Fibroblast of lung (primary cell): ENCODE results near the gene SCAMP5. TPM values are rescaled to one million over a fixed set of nuclear protein-coding genes. Genes with fewer than 3 reads are reported as not detected.
A peak's percentile ranks its signal among the peaks of the same experiment; 100 is the strongest.

Experiments
- DNase-seq, 2 donors: peaks; one replicate each; pipeline versions ENCODE4 v3.0.0 to v3.0.0-alpha.2; 2010; ENCODE audit warnings: low read depth in 2 of 2
- H2AFZ ChIP-seq: 2 replicates; pipeline ENCODE4 v1.5.1; 2012; ENCODE audit warnings: low read length, control low read depth, inconsistent platforms
- H3K27ac ChIP-seq: 2 replicates; pipeline ENCODE4 v1.5.1; 2011; ENCODE audit warnings: low read length, control low read depth; ENCODE audit not compliant: insufficient read depth
- H3K27me3 ChIP-seq: 2 replicates; pipeline ENCODE4 v1.5.1; 2011; ENCODE audit warnings: mild to moderate bottlenecking, low read length; ENCODE audit not compliant: control insufficient read depth, insufficient read depth
- H3K36me3 ChIP-seq: 2 replicates; pipeline ENCODE4 v1.5.1; 2011; ENCODE audit warnings: low read length; ENCODE audit not compliant: control insufficient read depth, insufficient read depth
- H3K4me1 ChIP-seq: 2 replicates; pipeline ENCODE4 v1.5.1; 2011; ENCODE audit warnings: low read length; ENCODE audit not compliant: control insufficient read depth, insufficient read depth; ENCODE audit errors: extremely low read depth
- H3K4me2 ChIP-seq: 2 replicates; pipeline ENCODE4 v1.5.1; 2011; ENCODE audit warnings: low read length, control low read depth; ENCODE audit not compliant: insufficient read depth; ENCODE audit errors: extremely low read depth
- H3K4me3 ChIP-seq, 4 experiments: fragments of 200-600 bp in 1 of 4; sonication (generic) in 1 of 4; replicated peaks in 1 of 4; 2 replicates each; pipeline ENCODE4 v1.5.1; 2011 to 2016; ENCODE audit warnings: low read length in 4 of 4, low read depth in 3 of 4, mild to moderate bottlenecking in 3 of 4, control low read depth in 2 of 4, inconsistent platforms in 1 of 4, mixed read lengths in 1 of 4; ENCODE audit not compliant: insufficient read depth in 1 of 4; ENCODE audit errors: control extremely low read depth in 1 of 4
- H3K79me2 ChIP-seq: 2 replicates; pipeline ENCODE4 v1.5.1; 2012; ENCODE audit warnings: mild to moderate bottlenecking, low read length, inconsistent platforms; ENCODE audit not compliant: control insufficient read depth, insufficient read depth
- H3K9ac ChIP-seq: 2 replicates; pipeline ENCODE4 v1.5.1; 2011; ENCODE audit warnings: mild to moderate bottlenecking, low read length, control low read depth; ENCODE audit not compliant: insufficient read depth
- H3K9me3 ChIP-seq: 2 replicates; pipeline ENCODE4 v1.5.1; 2012; ENCODE audit warnings: low read depth, low read length; ENCODE audit not compliant: control insufficient read depth, insufficient read depth
- H4K20me1 ChIP-seq: 2 replicates; pipeline ENCODE4 v1.5.1; 2011; ENCODE audit warnings: low read length; ENCODE audit not compliant: control insufficient read depth, insufficient read depth; ENCODE audit errors: extremely low read depth
- EZH2 ChIP-seq: IDR thresholded peaks from 2 replicates; pipeline ENCODE4 v1.5.1; 2012; ENCODE audit warnings: low read length, control low read depth, mild to moderate bottlenecking; ENCODE audit errors: missing control alignments
- polyA plus RNA-seq, 2 donors: library from polyadenylated mRNA; depleted of rRNA in 1 of 2; stranded (reverse) in 1 of 2; unstranded in 1 of 2; fragments of >200 nt; gene quantifications; 2 replicates each; pipeline ENCODE4 v1.2.1, GENCODE V29; 2011 to 2012; ENCODE audit warnings: missing spikeins in 1 of 2
- total RNA-seq: library from RNA; depleted of rRNA; stranded (reverse); fragments of >200 nt; gene quantifications from 2 replicates; pipeline ENCODE4 v1.2.1, GENCODE V29; 2014
- TF ChIP-seq, protein P1 (sequence below), 2 donors: IDR thresholded peaks in 1 of 2; conservative IDR thresholded peaks in 1 of 2; 1 replicate in 1 of 2; 2 replicates in 1 of 2; pipeline ENCODE4 v1.5.1; 2011 to 2012; ENCODE audit warnings: low read length in 2 of 2, control low read depth in 1 of 2, inconsistent platforms in 1 of 2, low read depth in 1 of 2, mild to moderate bottlenecking in 1 of 2

Gene SCAMP5
- total and polyA plus RNA-seq, 2 donors (not counting 1 experiment from before 2014, with no cell fraction given), result 0.50 to 0.93 TPM

GRCh38 chr15:75062706-75063105 lies 67.3 kb downstream of the SCAMP5 start:
- H2AFZ ChIP-seq, result no peak overlapping the region
- peaks cover 3% of the 10 kb centered on the region for H3K4me1 ChIP-seq
- TF ChIP-seq, protein P1, sequence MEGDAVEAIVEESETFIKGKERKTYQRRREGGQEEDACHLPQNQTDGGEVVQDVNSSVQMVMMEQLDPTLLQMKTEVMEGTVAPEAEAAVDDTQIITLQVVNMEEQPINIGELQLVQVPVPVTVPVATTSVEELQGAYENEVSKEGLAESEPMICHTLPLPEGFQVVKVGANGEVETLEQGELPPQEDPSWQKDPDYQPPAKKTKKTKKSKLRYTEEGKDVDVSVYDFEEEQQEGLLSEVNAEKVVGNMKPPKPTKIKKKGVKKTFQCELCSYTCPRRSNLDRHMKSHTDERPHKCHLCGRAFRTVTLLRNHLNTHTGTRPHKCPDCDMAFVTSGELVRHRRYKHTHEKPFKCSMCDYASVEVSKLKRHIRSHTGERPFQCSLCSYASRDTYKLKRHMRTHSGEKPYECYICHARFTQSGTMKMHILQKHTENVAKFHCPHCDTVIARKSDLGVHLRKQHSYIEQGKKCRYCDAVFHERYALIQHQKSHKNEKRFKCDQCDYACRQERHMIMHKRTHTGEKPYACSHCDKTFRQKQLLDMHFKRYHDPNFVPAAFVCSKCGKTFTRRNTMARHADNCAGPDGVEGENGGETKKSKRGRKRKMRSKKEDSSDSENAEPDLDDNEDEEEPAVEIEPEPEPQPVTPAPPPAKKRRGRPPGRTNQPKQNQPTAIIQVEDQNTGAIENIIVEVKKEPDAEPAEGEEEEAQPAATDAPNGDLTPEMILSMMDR (conservative IDR thresholded peaks at IDR 0.05 in 1 of 2, IDR thresholded peaks at IDR 0.05 in 1 of 2; ENCODE audit: low read depth in 1 of 2, low read length in 2 of 2), result no peak
- no peak for TF ChIP-seq EZH2
- no peaks in the 10 kb centered on the region for H3K79me2 ChIP-seq
- no peaks in the 10 kb centered on the region for H3K27me3 ChIP-seq
- H3K9ac ChIP-seq, result no peak overlapping the region
- no peaks in the 10 kb centered on the region for H4K20me1 ChIP-seq
- no peak for DNase-seq
- H3K9me3 ChIP-seq, result no peaks in the 10 kb centered on the region
- H3K36me3 ChIP-seq, result no peaks in the 10 kb centered on the region
- H3K4me2 ChIP-seq, result no peak overlapping the region
- H3K4me3 ChIP-seq, result no peak overlapping the region
- no peak overlapping the region for H3K27ac ChIP-seq

- peaks cover 3% of the 10 kb centered on the region for H3K4me1 ChIP-seq
- H4K20me1 ChIP-seq, result no peaks in the 10 kb centered on the region
Observed at GRCh38 chr15:75063338-75063737, 68.0 kb downstream of the SCAMP5 start.

DNA sequence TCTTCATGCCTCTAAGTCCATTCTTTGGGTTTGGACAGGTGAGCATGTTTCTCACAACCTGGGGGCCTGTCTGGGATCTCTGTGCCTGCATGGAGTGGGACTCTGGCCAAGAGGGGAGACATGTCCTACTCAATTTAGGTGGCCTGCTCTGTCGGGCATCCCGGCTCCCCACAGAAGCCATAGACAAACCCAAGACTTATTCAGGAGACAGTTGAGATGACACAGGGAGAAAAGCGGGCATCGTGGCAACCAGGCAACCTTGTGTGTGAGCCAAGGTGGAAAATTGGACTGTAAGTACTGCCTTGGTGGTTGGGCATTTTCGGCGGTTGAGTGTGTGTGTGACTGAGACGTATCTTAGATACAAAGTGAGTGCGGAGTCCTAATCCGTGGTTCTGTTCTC lies 68.5 kb downstream of the SCAMP5 start:
- Histone ChIP-seq H3K4me3 (no peak overlapping the region), H3K79me2 (no peaks in the 10 kb centered on the region), H3K36me3 (no peaks in the 10 kb centered on the region), H4K20me1 (no peaks in the 10 kb centered on the region), H3K27ac (no peak overlapping the region), H3K9me3 (no peaks in the 10 kb centered on the region), H3K4me2 (no peak overlapping the region), H3K9ac (no peak overlapping the region), H2AFZ (no peak overlapping the region), H3K4me1 (peaks cover 3% of the 10 kb centered on the region), H3K27me3 (no peaks in the 10 kb centered on the region)
- TF ChIP-seq, protein P1 (conservative IDR thresholded peaks at IDR 0.05 in 1 of 2, IDR thresholded peaks at IDR 0.05 in 1 of 2; ENCODE audit: low read depth in 1 of 2, low read length in 2 of 2), result no peak
- no peak for TF ChIP-seq EZH2
- no peak for DNase-seq

More at GRCh38 chr15:75063338-75063737, 68.0 kb downstream of the SCAMP5 start:
- Histone ChIP-seq H3K9me3 (no peaks in the 10 kb centered on the region), H3K27ac (no peak overlapping the region), H3K36me3 (no peaks in the 10 kb centered on the region), H3K79me2 (no peaks in the 10 kb centered on the region), H3K27me3 (no peaks in the 10 kb centered on the region), H3K4me3 (no peak overlapping the region), H3K4me2 (no peak overlapping the region), H3K9ac (no peak overlapping the region), H2AFZ (no peak overlapping the region)
- DNase-seq, result peak; percentile 79 to 93
- TF ChIP-seq, protein P1 (conservative IDR thresholded peaks at IDR 0.05 in 1 of 2, IDR thresholded peaks at IDR 0.05 in 1 of 2; ENCODE audit: low read depth in 1 of 2, low read length in 2 of 2), result no peak
- TF ChIP-seq EZH2, result no peak
